Measurements from ENCODE around the gene GAGE13. TPM values are rescaled to one million over a fixed set of nuclear protein-coding genes. Genes with fewer than 3 reads are reported as not detected.
"Not testable (repeated sequence)": the region's sequence is repeated elsewhere in the genome, so short reads cannot be mapped to it uniquely, and the experiment has no call there.

The GAGE13 gene
- total and polyA plus RNA-seq, 3 experiments from 2014 or later: not detected

DNA sequence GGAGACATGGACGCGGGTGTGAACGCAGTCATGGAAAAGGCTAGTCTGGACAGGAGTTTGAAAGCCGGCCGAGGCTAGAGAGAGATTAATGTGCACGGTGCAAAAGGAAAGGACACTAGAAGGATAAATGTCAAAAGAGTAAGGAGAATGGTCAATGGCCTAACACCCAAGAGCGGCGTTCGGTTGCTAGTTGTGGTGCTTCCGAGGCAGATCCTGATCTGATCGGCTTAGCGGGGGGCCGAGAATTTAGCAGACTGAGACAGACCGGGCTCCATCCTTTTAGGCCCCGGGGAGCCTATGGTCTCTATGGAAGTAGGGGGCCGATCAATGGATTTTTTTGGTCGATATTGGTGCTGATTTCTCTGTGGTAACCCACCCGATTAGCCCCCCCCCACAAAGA lies 21.0 kb upstream of the GAGE13 start:
- H3K4me3 Mint-ChIP-seq: peak overlapping the region in 4 of 7 donors; percentile 23 to 88 (median 63)
- H3K27ac ChIP-seq (ENCODE audit: low read depth, low read length): no peak overlapping the region
- no peaks in the 10 kb centered on the region for H3K9me3 ChIP-seq (ENCODE audit: low read length)
- peaks cover 21 to 23% (median 22%) of the 10 kb centered on the region in 3 donors for H3K4me1 Mint-ChIP-seq
- no peak overlapping the region for H3K4me3 ChIP-seq (ENCODE audit: low read length)
- no peak for DNase-seq
- peaks cover 0 to 6% of the 10 kb centered on the region in 2 donors for H3K27me3 Mint-ChIP-seq
- ChIA-PET POLR2A (interaction anchor here (0.6 to 1.7 kb wide), 4 partner anchors 10 to 308 kb away, joined by 3 to 6 read pairs (median 4); partner anchors contain the start of gene GRIPAP1), CTCF (no interaction called here)
- no peaks in the 10 kb centered on the region for H3K36me3 ChIP-seq (ENCODE audit: insufficient read depth, low read length)
- no peaks in the 10 kb centered on the region for H3K27me3 ChIP-seq (ENCODE audit: insufficient read depth, low read length, poor library complexity, severe bottlenecking)
- H3K27ac Mint-ChIP-seq: peak overlapping the region in 3 of 8 donors; percentile 84 to 97 (median 86)
- H3K36me3 Mint-ChIP-seq: peaks cover 0 to 6% (median 0%) of the 10 kb centered on the region in 3 donors
- H3K9me3 Mint-ChIP-seq: no peaks in the 10 kb centered on the region
- H3K4me1 ChIP-seq (ENCODE audit: insufficient read depth, low read length): peaks cover 16% of the 10 kb centered on the region

DNA sequence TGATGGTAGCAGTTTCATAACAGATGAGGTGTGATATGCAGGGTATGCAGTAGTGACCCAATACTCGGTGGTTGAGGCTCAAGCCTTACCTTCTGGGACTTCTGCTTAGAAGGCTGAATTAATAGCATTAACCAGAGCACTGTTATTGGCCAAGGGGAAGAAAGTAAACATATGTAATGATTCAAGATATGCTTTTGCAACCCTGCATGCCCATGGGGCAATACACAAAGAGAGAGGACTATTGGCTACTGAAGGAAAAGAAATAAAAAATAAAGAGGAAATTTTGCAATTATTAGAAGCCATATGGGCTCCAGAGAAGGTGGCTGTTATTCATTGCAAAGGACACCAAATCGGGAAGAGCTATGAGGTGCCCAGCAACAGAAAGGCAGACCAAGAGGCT lies 19.2 kb upstream of the GAGE13 start:
- Mint-ChIP-seq H3K4me1 (peaks cover 21 to 23% (median 22%) of the 10 kb centered on the region in 3 donors), H3K4me3 (no peak overlapping the region), H3K27me3 (peaks cover 0 to 4% of the 10 kb centered on the region in 2 donors), H3K27ac (no peak overlapping the region), H3K36me3 (peaks cover 0 to 6% (median 0%) of the 10 kb centered on the region in 3 donors), H3K9me3 (no peaks in the 10 kb centered on the region)
- peaks cover 16% of the 10 kb centered on the region for H3K4me1 ChIP-seq (ENCODE audit: insufficient read depth, low read length)
- no peaks in the 10 kb centered on the region for H3K36me3 ChIP-seq (ENCODE audit: insufficient read depth, low read length)
- no peak for DNase-seq
- H3K27me3 ChIP-seq (ENCODE audit: insufficient read depth, low read length, poor library complexity, severe bottlenecking): no peaks in the 10 kb centered on the region
- H3K27ac ChIP-seq (ENCODE audit: low read depth, low read length): no peak overlapping the region
- no peak overlapping the region for H3K4me3 ChIP-seq (ENCODE audit: low read length)
- CTCF ChIA-PET: no interaction called here
- no peaks in the 10 kb centered on the region for H3K9me3 ChIP-seq (ENCODE audit: low read length)
- POLR2A ChIA-PET: no interaction called here

DNA sequence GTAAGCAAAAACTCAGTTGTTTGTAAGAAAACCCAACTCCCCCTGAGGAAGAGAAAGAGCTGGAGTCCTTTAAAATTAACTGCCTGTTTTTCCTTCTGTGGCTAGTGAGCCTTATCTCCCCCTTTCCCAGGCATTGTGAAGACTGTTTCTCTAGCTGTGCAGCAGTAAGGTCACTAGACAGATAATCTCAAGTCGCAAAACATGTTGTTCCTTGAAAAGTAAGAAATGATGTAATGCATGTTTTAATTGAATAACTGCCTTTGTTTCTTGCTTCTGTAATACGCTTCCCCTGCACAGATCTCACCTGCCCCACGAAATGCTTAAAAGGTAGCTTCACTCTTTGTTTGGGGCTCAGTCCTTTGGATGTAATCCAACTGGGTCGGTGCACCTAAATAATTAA lies 15.3 kb upstream of the GAGE13 start:
- Histone ChIP-seq H3K4me1 (ENCODE audit: insufficient read depth, low read length) (no peaks in the 10 kb centered on the region), H3K36me3 (ENCODE audit: insufficient read depth, low read length) (no peaks in the 10 kb centered on the region), H3K27ac (ENCODE audit: low read depth, low read length) (no peak overlapping the region), H3K4me3 (ENCODE audit: low read length) (no peak overlapping the region), H3K27me3 (ENCODE audit: insufficient read depth, low read length, poor library complexity, severe bottlenecking) (no peaks in the 10 kb centered on the region), H3K9me3 (ENCODE audit: low read length) (no peaks in the 10 kb centered on the region)
- Mint-ChIP-seq H3K9me3 (no peaks in the 10 kb centered on the region), H3K27ac (no peak overlapping the region), H3K4me1 (no peaks in the 10 kb centered on the region), H3K27me3 (no peaks in the 10 kb centered on the region), H3K36me3 (no peaks in the 10 kb centered on the region), H3K4me3 (no peak overlapping the region)
- no peak for DNase-seq
- POLR2A ChIA-PET: no interaction called here
- CTCF ChIA-PET: no interaction called here

DNA sequence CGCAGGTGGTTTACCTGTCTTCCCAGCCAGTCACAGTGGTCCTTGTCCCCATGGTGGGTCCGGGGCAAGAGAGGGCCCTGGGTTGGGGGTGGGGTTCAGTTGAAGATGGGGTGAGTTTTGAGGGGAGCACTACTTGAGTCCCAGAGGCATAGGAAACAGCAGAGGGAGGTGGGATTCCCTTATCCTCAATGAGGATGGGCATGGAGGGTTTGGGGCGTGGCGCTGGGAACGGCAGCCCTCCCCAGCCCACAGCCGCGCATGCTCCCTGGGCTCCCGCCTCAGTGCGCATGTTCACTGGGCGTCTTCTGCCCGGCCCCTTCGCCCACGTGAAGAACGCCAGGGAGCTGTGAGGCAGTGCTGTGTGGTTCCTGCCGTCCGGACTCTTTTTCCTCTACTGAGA lies 9.6 kb upstream of the GAGE13 start, which contains the start of gene GAGE12J:
GAGE12J (plus strand) TSS at position 301 of the 400 bp plus-strand sequence. CDS start 1,157 bp downstream, outside the sequence.
- H3K36me3 ChIP-seq (ENCODE audit: insufficient read depth, low read length); POLR2A ChIA-PET; CTCF ChIA-PET; H3K36me3 Mint-ChIP-seq; H3K4me1 ChIP-seq (ENCODE audit: insufficient read depth, low read length); H3K27ac Mint-ChIP-seq; H3K27ac ChIP-seq (ENCODE audit: low read depth, low read length); H3K4me3 ChIP-seq (ENCODE audit: low read length); H3K27me3 ChIP-seq (ENCODE audit: insufficient read depth, low read length, poor library complexity, severe bottlenecking); H3K4me1 Mint-ChIP-seq; H3K4me3 Mint-ChIP-seq; H3K9me3 Mint-ChIP-seq; H3K27me3 Mint-ChIP-seq; DNase-seq; H3K9me3 ChIP-seq (ENCODE audit: low read length): not testable (repeated sequence)

DNA sequence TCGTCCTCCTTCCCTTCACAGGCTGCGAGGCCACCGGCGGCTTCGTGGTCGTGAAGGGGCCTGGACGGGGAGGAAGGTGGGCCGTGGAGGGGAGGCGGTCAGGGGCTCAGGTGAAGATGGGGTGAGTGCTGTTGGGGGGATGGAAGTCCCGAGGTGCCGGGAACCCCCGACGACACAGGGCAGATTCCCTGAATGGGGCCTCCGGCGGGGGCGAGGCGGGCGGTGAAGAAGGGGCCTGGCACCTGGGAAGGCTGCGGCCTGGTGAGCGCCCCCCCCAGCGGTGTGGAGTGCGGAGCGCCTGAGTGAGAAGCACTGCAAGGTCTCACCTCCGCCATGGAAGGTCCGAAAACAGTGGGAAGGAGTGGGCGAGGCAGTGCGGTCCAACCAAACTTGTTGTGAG lies 9.1 kb upstream of the GAGE13 start:
- H3K27me3 Mint-ChIP-seq; H3K27ac Mint-ChIP-seq; H3K9me3 Mint-ChIP-seq; POLR2A ChIA-PET; H3K36me3 Mint-ChIP-seq; H3K36me3 ChIP-seq (ENCODE audit: insufficient read depth, low read length); DNase-seq; H3K4me3 ChIP-seq (ENCODE audit: low read length); H3K4me3 Mint-ChIP-seq; H3K27me3 ChIP-seq (ENCODE audit: insufficient read depth, low read length, poor library complexity, severe bottlenecking); H3K27ac ChIP-seq (ENCODE audit: low read depth, low read length); H3K4me1 Mint-ChIP-seq; CTCF ChIA-PET; H3K9me3 ChIP-seq (ENCODE audit: low read length); H3K4me1 ChIP-seq (ENCODE audit: insufficient read depth, low read length): not testable (repeated sequence)

DNA sequence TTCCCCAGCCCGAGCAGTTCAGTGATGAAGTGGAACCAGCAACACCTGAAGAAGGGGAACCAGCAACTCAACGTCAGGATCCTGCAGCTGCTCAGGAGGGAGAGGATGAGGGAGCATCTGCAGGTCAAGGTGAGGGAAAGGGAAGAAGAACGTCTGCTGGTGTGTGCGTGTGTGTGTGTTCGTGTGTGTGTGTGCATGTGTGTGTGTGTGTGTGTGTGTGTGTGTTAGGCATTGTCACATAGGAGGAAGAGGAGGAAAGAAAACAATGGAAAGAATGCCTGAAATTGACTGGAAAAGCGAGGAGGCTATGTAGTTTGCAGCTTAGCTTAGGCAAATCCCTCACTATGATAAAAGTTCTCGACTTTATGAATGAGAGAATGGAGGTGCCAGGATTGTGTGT lies 7.6 kb upstream of the GAGE13 start:
- H3K27me3 Mint-ChIP-seq, H3K9me3 Mint-ChIP-seq, CTCF ChIA-PET: not testable (repeated sequence)

DNA sequence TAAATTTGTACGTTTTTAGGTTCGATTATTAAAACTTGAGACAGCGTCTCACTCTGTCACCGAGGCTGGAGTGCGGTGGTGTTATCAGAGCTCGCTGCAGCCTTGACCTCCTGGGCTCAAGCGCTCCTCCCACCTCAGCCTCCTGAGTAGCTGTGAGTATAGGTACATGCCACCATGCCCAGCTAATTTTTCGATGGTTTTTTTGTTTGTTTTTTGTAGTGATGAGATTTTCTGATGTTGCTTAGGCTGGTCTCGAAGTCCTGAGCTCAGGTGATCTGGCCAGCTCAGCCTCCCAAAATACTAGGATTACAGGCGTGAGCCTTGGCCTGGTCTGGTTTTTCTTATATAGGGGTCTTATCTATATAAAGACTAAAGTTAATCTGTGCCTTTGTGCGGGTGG lies 961 bp upstream of the GAGE13 start:
- H3K36me3 ChIP-seq (ENCODE audit: insufficient read depth, low read length); H3K27me3 ChIP-seq (ENCODE audit: insufficient read depth, low read length, poor library complexity, severe bottlenecking); H3K4me3 Mint-ChIP-seq; H3K4me3 ChIP-seq (ENCODE audit: low read length); H3K4me1 Mint-ChIP-seq; H3K9me3 Mint-ChIP-seq; H3K27ac ChIP-seq (ENCODE audit: low read depth, low read length); CTCF ChIA-PET; H3K27ac Mint-ChIP-seq; H3K27me3 Mint-ChIP-seq; H3K36me3 Mint-ChIP-seq; H3K9me3 ChIP-seq (ENCODE audit: low read length); POLR2A ChIA-PET; DNase-seq; H3K4me1 ChIP-seq (ENCODE audit: insufficient read depth, low read length): not testable (repeated sequence)

More for the DNA sequence above, 7.6 kb upstream of the GAGE13 start:
- H3K9me3 ChIP-seq (ENCODE audit: low read length); H3K4me1 Mint-ChIP-seq; H3K4me1 ChIP-seq (ENCODE audit: insufficient read depth, low read length); DNase-seq; H3K36me3 Mint-ChIP-seq; H3K4me3 ChIP-seq (ENCODE audit: low read length); POLR2A ChIA-PET; H3K27me3 ChIP-seq (ENCODE audit: insufficient read depth, low read length, poor library complexity, severe bottlenecking); H3K4me3 Mint-ChIP-seq; H3K27ac Mint-ChIP-seq; H3K27ac ChIP-seq (ENCODE audit: low read depth, low read length); H3K36me3 ChIP-seq (ENCODE audit: insufficient read depth, low read length): not testable (repeated sequence)

DNA sequence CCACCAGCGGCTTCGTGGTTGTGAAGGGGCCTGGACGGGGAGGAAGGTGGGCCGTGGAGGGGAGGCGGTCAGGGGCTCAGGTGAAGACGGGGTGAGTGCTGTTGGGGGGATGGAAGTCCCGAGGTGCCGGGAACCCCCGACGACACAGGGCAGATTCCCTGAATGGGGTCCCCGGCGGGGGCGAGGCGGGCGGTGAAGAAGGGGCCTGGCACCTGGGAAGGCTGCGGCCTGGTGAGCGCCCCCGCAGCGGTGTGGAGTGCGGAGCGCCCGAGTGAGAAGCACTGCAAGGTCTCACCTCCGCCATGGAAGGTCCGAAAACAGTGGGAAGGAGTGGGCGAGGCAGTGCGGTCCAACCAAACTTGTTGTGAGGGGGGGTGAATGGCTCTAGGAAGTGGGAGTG lies 459 bp downstream of the GAGE13 start:
- H3K4me1 Mint-ChIP-seq; H3K27ac Mint-ChIP-seq; H3K27me3 Mint-ChIP-seq; H3K4me1 ChIP-seq (ENCODE audit: insufficient read depth, low read length); H3K36me3 ChIP-seq (ENCODE audit: insufficient read depth, low read length); H3K36me3 Mint-ChIP-seq; H3K27ac ChIP-seq (ENCODE audit: low read depth, low read length); H3K4me3 ChIP-seq (ENCODE audit: low read length); H3K9me3 Mint-ChIP-seq; POLR2A ChIA-PET; H3K27me3 ChIP-seq (ENCODE audit: insufficient read depth, low read length, poor library complexity, severe bottlenecking); H3K4me3 Mint-ChIP-seq; H3K9me3 ChIP-seq (ENCODE audit: low read length); CTCF ChIA-PET: not testable (repeated sequence)
- DNase-seq: peak in 1 of 5 donors; percentile 1

DNA sequence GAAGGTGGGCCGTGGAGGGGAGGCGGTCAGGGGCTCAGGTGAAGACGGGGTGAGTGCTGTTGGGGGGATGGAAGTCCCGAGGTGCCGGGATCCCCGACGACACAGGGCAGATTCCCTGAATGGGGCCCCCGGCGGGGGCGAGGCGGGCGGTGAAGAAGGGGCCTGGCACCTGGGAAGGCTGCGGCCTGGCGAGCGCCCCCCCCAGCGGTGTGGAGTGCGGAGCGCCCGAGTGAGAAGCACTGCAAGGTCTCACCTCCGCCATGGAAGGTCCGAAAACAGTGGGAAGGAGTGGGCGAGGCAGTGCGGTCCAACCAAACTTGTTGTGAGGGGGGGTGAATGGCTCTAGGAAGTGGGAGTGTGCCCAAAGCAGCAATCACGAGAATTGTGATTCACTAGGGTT lies 10.1 kb downstream of the GAGE13 start:
- DNase-seq; H3K27ac ChIP-seq (ENCODE audit: low read depth, low read length); H3K9me3 Mint-ChIP-seq; H3K36me3 ChIP-seq (ENCODE audit: insufficient read depth, low read length); H3K27me3 ChIP-seq (ENCODE audit: insufficient read depth, low read length, poor library complexity, severe bottlenecking); H3K9me3 ChIP-seq (ENCODE audit: low read length); POLR2A ChIA-PET; CTCF ChIA-PET; H3K4me3 ChIP-seq (ENCODE audit: low read length); H3K4me3 Mint-ChIP-seq; H3K36me3 Mint-ChIP-seq; H3K27me3 Mint-ChIP-seq; H3K4me1 ChIP-seq (ENCODE audit: insufficient read depth, low read length); H3K4me1 Mint-ChIP-seq; H3K27ac Mint-ChIP-seq: not testable (repeated sequence)
